Activated T-cell treated with anti-CD3 and anti-CD28 coated beads for 48 hours (primary cell): Measurements from ENCODE around the gene MIEF2.
"Not testable (repeated sequence)": the region's sequence is repeated elsewhere in the genome, so short reads cannot be mapped to it uniquely, and the experiment has no call there.

Experiments used
- DNase-seq: peaks from one replicate; pipeline ENCODE4 v3.0.0-alpha.2; 2020; ENCODE audit warnings: low read depth

Gene MIEF2

GRCh38 chr17:18291718-18292540 lies 31.5 kb downstream of the MIEF2 start:
- DNase-seq, result no peak

- DNase-seq, result not testable (repeated sequence)
Measured at GRCh38 chr17:18298061-18298460, 37.6 kb downstream of the MIEF2 start.

DNA sequence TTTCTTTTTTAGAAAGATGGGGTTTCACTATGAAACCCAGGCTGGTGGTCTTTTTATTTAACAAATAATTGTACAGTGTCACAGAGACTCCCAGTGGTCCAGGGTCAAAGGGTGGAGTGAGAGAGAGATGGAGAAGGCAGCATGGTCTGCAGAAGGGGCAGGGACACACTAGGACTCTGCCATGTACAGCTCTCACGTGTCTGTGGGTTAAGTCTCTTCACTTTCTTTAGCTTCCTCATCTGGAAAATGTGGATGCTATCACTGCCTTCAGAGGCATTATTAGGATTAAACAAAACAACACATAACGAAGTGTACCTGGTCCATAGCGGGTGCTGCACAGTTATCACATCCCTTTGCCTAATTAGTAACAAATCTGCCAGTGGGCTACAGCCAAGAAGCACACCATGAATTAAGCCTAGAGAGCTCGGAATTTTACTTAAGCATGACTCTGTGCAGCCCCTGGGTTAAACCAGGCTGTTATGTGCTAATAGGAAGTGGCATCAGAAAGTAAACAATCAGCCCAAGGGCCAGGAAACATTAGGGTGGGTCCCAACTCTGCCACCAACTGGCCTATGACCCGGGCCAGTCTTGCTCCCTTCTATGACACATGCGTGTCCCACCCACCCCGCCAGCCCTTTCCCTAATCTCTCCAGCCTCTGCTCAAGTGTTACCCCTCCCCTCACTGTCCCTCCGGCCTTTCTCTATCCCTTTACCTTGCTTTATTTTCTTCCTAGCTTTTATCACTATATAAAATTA lies 40.4 kb downstream of the MIEF2 start:
- DNase-seq, result no peak

DNA sequence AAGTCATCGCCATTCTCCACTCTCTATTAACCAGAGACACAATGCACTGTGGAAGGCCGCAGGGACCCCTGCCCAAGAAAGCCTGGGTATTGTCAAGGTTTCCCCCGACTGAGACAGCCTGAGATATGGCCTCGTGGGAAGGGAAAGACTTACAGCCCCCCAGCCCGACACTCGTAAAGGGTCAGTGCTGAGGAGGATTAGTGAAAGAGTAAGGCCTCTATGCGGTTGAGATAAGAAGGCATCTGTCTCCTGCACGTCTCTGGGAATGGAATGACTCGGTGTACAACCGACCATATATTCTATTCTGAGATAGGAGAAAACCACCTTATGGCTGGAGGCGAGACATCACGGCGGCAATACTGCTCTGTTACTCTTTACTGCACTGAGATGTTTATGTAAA lies 42.7 kb downstream of the MIEF2 start:
- DNase-seq, result not testable (repeated sequence)

- no peak for DNase-seq
Measured at GRCh38 chr17:18309202-18309601, 48.7 kb downstream of the MIEF2 start.

GRCh38 chr17:18314059-18314730 lies 53.7 kb downstream of the MIEF2 start:
- DNase-seq, result no peak

DNA sequence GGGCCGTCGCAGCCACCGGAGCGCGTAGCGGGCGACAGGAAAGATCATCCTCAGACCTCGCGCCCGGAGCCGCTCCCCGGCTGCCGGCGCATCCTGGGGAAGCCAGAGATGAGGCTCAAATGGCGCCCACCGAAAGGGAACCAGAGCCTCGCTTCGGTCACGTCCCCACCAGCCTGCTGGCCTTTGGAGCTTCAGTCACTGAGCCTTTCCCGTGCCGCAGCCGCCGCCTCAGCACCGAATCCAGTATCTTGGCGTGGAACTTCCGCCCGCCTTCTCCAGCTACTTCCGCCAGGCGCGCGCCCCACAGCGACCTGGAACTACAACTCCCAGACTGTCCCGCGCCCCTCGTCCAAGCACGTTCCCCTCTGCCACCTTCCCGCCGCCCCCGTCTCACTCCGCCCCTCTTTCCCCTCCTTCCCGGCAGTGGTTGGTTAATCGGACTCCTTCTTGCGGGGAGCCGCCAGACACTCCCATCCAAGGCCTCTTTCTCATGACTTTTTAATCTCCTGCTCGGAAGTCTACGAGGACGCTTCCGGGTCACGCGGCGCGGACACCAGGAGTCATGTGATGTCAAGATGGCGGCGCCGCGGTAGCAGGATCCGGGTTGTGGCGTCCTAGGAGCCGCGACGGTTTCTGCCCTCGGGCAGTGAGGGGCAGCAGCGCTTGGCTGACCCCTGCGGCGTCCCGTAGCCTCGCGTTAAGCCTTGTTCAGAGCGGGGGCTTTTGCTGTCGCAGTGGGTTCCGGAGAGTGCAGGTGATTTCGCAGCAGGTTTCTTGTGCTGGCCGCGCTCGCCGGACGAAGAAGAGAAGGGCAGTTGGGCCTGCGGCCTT lies 54.5 kb downstream of the MIEF2 start, which contains the start of the genes SMCR8 and TOP3A:
Gene SMCR8 (plus strand): TSS at position 563 of the 831 bp plus-strand sequence. CDS start 497 bp downstream, outside the sequence.
Gene TOP3A (minus strand): TSS at position 264 of the 831 bp plus-strand sequence. CDS start 216 bp downstream, at position 48.
- DNase-seq, result peak; percentile 95

DNA sequence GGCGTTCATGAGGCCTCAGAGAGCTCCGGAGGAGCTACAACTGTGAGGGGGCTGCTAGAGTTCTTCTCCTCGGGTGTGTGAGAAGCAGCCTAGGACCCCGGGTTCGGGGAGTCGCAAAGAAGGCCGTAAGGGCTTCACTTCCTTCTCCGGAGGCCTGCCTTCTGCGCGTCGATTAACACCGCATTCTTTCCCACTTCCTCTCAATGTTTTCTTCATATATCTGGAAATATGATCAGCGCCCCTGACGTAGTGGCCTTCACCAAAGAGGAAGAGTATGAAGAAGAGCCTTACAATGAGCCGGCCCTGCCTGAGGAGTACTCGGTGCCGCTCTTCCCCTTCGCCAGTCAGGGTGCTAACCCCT lies 55.1 kb downstream of the MIEF2 start:
- DNase-seq, result no peak

- no peak for DNase-seq
Measured at GRCh38 chr17:18315961-18316360, 55.5 kb downstream of the MIEF2 start.
